AG09319 (cell line): ENCODE data around the gene CKB.

Source experiments
- DNase-seq: peaks from one replicate; pipeline ENCODE4 v3.0.0-alpha.2; 2010; ENCODE audit warnings: low read depth; ENCODE audit errors: extremely low read depth
- TF ChIP-seq, protein P1 (sequence below): IDR thresholded peaks from 2 replicates; pipeline ENCODE4 v1.5.1; 2011; ENCODE audit warnings: low read depth, mild to moderate bottlenecking, inconsistent platforms, low read length, moderate library complexity

The CKB gene

DNA sequence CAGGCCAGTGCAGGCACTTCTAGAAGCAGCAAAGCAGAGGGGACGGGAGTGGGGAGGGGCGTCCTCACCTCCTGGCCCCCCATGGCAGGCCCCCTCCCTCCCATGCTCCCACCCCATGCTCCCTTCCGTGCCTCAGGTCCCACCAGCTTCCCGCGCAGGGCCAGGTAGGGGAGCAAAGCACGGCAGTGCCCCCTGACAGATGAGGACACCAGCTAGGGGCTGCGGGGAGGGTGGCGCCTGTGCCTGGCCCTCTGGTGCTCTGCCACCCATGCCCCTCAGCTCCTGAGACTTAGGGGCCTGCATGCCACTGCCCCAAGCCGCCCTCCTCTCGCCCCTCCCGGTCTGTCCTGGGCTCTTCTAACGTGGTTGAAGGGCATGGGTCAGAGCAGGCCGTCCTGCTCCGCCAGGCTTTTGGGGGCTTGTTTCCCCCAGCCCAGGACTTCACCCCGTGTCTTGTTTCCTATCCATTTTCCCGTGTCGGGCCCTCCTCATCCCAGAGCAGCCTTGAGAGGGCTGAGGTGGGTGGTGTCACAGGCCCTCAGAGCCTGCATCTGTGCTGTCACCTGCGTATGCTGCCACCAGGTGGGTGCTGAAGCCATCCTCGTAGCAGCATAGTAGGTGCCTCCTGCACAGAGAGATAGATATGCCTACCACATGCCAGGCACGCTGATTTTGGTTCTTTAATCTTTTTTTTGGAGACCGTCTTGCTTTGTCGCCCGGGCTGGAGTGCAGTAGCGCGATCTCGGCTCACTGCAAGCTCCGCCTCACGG, 16.6 kb upstream of the CKB start:
- TF ChIP-seq, protein P1, sequence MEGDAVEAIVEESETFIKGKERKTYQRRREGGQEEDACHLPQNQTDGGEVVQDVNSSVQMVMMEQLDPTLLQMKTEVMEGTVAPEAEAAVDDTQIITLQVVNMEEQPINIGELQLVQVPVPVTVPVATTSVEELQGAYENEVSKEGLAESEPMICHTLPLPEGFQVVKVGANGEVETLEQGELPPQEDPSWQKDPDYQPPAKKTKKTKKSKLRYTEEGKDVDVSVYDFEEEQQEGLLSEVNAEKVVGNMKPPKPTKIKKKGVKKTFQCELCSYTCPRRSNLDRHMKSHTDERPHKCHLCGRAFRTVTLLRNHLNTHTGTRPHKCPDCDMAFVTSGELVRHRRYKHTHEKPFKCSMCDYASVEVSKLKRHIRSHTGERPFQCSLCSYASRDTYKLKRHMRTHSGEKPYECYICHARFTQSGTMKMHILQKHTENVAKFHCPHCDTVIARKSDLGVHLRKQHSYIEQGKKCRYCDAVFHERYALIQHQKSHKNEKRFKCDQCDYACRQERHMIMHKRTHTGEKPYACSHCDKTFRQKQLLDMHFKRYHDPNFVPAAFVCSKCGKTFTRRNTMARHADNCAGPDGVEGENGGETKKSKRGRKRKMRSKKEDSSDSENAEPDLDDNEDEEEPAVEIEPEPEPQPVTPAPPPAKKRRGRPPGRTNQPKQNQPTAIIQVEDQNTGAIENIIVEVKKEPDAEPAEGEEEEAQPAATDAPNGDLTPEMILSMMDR: no peak
- no peak for DNase-seq

DNA sequence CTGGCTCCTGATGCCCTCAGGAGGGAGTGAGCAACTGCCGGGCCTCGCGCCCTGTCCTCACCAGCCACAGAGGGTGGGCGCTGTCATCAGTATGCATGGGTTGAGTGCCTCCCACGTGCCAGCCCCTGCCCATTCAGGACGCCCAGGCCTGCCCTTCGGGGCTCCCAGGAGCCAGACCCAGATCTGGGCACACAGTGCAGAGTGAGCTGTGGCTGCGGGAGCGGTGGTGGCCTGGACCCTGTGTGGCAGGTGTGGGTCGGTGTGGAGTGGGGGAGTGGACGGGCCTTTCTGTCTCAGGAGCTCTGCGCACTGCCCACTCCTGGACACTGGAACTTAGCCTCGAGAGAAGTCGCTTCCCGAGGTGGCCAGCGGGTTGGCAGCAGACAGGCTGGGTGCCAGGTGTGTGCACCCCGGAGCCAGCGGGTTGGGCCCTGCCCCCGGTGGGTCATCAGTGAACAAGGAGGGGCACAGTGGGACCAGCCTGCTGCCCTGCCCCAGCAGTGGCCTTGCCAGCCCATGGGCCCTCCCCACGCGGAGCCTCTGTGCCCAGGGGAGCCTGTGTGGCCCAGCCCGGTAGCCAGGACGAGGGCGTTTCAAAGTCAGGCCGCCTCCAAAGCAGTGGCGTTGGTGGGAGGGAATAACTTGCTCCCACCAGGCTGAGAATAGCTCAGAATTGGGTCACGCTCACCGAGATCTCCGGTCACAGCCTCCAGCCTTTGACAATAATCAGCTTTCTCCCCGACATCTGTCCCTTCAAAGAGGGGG, 15.8 kb upstream of the CKB start:
- TF ChIP-seq, protein P1: no peak
- no peak for DNase-seq

DNA sequence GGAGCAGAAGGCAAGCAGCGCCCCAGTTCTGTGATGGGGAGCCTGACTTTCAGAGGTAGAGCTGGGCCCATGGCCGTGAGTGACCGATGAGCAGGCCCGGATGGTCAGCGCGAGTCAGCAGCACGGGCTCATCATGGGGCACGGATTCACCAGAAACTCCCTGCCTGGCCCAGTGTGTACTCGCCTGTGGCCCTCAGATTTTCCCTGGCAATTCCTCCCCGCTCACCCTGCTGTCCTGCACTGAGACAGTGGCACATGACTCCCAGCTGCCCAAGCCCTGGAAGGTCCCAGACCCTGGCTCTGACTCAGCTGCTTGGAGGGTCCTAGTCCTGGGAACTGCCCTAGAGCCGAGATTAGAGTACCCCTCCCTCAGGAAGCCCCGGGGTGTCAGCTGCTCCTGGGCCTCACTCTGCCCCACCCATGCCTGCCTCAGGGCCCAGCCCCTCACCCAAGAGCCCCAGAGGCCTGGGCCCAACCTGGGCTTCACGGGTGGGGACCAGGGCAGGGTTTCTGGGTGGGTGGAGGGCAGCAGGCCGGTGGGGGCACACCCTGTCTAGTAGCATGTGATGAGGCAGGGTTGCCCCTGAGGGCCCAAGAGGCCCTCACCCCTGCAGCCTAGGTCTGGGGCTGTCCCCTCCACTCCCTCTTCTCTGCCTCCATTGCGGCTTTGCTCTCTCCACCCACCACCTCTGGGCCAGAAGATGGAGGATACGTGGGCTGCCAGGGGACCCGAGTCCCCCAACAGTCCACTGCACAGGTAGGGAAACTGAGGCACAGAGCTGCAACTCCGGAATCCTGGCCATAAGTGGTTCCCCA, 14.8 kb upstream of the CKB start:
- TF ChIP-seq, protein P1: no peak
- DNase-seq: no peak

DNA sequence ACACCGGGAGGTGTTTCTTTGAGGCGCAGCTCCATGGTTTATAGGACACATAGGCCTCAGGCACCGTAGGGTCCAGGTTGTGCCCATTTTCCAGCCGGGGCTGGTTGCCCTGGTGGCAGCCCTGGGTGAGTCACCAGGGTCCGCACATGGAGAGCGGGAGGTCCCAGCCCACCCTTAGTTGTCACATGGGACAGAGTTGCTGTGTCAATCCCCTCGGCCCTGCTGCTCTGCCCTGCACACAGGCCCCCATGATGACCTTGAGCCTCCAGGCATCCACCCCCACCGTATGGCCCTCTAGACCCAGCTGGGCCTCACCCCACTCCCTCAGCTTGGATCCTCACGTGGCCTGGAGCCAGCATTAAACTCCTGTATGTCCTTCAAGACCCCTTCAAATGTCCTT, 14.1 kb upstream of the CKB start:
- no peak for DNase-seq
- TF ChIP-seq, protein P1: no peak

DNA sequence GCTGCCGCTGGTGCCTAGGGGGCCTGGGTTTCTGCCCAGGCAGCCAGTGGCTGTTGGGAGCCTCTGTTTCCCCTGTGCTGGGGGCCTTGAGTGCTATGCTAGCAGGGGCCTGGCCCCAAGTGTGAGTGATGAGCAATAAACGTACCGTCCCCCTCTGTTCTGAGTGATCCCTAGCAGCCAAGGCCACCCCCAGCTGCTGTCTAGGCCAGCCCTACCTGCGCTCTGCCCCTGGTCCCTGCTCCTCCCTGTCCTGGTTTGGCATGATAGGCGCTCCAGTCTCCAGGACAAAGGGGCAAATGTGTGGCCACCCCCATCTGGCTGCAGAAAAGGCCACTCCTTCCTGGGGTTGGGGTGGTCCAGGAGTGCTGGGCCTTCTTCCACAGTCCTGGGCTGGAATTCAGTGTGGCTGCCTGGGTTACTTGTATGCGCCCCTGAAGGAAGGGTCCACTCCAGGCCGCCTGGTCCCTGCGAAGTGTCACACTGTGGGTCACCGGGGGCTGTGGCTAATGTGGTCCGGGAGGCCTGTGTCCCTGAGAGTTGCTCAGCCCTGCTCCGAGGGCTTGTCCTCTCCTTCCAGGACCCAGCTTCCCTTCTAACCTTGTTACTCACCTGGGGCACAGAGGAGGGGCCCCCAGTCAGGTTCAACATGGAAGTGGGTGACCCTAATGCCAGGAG, 13.4 kb upstream of the CKB start:
- TF ChIP-seq, protein P1: no peak
- no peak for DNase-seq

DNA sequence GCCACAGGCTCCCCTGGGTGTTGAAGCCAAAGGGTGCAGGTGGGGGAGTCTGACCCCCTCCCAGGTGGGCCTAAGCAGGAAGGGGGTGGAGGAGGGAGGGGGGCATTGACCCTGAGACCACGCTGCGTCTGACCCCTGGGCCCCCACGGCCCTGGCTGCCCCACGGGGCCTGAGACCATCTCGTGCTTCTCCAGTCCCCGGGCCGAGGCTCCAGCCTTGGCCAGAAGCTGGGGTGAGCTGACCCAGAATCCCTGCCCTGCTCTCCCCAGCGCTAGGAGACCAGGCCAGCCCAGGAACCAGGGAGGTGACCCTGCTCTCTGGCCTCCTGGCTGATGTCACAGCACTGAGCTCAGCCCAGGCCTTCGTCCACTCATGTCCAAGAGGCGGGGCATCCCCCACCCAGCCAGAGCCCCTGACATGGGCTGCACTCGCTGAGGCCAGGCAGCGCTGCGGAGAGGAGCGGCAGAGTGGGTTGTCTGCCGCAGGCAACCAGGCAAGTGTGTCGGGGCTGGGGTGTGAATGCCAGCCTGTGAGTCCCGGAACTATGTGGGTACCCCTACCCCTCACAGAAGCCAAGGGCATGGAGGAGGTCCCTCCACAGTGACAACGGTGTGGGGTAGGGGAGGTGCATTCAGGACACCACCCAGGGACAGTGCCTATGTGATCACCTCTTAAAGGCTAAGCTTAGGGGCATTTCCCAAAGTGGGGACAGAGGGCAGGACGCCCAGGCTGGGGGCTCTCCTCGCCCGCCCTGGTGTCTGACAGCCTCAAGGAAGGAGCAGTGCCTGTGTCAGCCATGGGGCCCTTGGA, 12.7 kb upstream of the CKB start:
- no peak for DNase-seq
- TF ChIP-seq, protein P1: no peak
